ENCODE data around the gene RLIM. TPM values are rescaled to one million over a fixed set of nuclear protein-coding genes. Genes with fewer than 3 reads are reported as not detected.
"Not testable (repeated sequence)": the region's sequence is repeated elsewhere in the genome, so short reads cannot be mapped to it uniquely, and the experiment has no call there.

Gene RLIM, protein sequence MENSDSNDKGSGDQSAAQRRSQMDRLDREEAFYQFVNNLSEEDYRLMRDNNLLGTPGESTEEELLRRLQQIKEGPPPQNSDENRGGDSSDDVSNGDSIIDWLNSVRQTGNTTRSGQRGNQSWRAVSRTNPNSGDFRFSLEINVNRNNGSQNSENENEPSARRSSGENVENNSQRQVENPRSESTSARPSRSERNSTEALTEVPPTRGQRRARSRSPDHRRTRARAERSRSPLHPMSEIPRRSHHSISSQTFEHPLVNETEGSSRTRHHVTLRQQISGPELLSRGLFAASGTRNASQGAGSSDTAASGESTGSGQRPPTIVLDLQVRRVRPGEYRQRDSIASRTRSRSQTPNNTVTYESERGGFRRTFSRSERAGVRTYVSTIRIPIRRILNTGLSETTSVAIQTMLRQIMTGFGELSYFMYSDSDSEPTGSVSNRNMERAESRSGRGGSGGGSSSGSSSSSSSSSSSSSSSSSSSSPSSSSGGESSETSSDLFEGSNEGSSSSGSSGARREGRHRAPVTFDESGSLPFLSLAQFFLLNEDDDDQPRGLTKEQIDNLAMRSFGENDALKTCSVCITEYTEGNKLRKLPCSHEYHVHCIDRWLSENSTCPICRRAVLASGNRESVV
- total RNA-seq = 30.5 and 31.4 TPM in 2 replicates

DNA sequence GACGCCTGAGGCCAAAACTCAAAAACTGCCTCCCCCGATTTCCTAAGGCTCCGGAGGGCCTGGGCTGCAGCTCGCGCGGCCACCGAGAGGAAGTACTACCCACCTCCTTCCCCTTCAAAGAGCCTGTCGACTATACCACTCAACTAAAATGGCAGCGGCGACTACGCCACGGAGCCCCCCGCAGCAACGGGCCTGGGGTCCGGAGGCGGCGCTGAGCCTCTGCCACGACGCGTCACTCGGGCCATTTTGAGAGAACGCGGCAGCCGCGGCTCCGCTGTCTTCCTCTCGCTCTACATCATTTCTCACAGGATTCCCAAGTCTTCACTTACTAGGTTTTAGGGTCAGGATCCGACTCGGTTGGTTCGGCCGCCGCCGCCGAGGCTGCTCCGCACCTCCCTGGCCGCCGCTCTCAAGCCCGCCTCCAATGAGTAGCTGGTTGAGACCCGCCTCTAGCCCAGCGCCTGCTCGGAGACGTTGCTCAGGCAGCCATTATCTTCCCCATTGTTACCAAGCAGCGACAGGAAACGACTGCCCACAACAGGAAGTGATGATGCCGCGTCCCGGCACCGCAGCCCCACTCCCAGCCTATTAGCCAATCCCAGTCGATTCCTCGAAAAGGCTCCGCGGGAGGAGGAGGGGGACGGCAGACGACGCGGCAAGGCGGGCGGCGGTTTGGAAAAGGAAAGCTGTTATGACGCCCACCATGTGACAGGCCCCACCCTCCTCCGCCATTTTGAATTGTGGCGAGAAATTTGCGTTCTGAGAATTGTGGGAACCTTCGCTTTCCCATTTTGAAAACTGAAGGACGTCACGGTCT, at the start of gene RLIM:
Gene RLIM, minus strand, starts transcription at position 532 of the 817 bp plus-strand sequence. CDS start 18,647 bp downstream, outside the sequence.
- intact Hi-C loops (cut with micrococcal nuclease) = loop anchor here (1.0 to 10.0 kb wide), 8 partner anchors 36 to 1558 kb away; partner anchors contain the start of gene PBDC1
- H3K36me3 Mint-ChIP-seq (ENCODE audit: low read depth) = peaks cover 11% of the 10 kb centered on the region
- H3K27me3 Mint-ChIP-seq (ENCODE audit: insufficient read depth) = no peaks in the 10 kb centered on the region
- no peaks in the 10 kb centered on the region for H3K9me3 Mint-ChIP-seq
- peaks cover 7% of the 10 kb centered on the region for H3K4me1 Mint-ChIP-seq (ENCODE audit: low read depth)
- DNase-seq (ENCODE audit: low spot score) = peak; percentile 88
- peak within 1 kb of the TSS; percentile 100 for H3K4me3 Mint-ChIP-seq
- peak within 1 kb of the TSS; percentile 99 for H3K27ac Mint-ChIP-seq

DNA sequence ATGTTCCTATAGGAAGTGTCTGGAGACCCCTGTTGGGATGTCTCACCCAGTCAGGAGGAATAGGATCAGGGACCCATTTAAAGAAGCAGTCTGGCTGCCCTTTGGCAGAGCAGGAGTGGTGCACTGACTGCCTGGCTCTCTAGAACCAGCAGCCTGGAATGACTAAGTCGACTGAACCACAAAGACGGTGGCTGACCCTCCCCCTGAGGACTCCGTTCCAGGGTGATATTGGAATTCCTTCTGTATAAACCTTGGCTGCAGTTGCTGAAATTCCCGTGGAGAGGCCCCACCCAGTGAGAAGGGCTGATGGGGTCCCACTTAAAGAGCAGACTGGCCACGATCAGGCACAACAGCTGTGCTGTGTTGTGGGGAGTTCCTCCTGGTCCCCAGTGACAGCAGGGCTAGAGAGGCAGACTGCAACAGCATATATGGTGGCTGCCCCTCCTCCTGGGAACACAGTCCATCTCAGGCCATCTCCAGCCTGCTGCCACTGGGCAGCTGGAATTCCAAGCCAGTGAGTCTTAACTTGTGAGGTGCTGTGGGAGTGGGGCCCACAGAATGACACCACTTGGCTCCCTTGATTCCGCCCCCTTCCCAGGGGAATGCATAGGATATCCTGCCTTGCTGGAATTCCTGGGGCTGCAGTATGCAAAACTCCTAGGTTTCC, 41.8 kb upstream of the RLIM start:
- intact Hi-C loops (cut with micrococcal nuclease) = no loop called here
- Mint-ChIP-seq H3K9me3 (no peaks in the 10 kb centered on the region), H3K4me3 (no peak overlapping the region), H3K36me3 (ENCODE audit: low read depth) (no peaks in the 10 kb centered on the region), H3K4me1 (ENCODE audit: low read depth) (peaks cover 7% of the 10 kb centered on the region), H3K27ac (no peak overlapping the region), H3K27me3 (ENCODE audit: insufficient read depth) (peaks cover 1% of the 10 kb centered on the region)
- no peak for DNase-seq (ENCODE audit: low spot score)

DNA sequence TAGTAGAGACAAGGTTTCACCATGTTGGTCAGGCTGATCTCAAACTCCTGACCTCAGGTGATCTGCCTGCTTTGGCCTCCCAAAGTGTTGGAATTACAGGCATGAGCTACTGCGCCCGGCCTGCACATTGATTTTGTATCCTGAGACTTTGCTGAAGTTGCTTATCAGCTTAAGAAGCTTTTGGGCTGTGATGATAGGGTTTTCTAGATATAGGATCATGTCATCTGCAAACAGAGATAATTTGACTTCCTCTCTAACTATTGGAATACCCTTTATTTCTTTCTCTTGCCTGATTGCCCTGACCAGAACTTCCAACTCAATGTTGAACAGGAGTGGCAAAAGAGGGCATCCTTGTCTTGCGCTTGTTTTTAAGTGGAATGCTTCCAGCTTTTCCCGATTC, 40.5 kb upstream of the RLIM start:
- H3K27me3 Mint-ChIP-seq (ENCODE audit: insufficient read depth); H3K36me3 Mint-ChIP-seq (ENCODE audit: low read depth); DNase-seq (ENCODE audit: low spot score); H3K4me3 Mint-ChIP-seq; H3K4me1 Mint-ChIP-seq (ENCODE audit: low read depth); H3K9me3 Mint-ChIP-seq; intact Hi-C loops (cut with micrococcal nuclease); H3K27ac Mint-ChIP-seq: not testable (repeated sequence)

DNA sequence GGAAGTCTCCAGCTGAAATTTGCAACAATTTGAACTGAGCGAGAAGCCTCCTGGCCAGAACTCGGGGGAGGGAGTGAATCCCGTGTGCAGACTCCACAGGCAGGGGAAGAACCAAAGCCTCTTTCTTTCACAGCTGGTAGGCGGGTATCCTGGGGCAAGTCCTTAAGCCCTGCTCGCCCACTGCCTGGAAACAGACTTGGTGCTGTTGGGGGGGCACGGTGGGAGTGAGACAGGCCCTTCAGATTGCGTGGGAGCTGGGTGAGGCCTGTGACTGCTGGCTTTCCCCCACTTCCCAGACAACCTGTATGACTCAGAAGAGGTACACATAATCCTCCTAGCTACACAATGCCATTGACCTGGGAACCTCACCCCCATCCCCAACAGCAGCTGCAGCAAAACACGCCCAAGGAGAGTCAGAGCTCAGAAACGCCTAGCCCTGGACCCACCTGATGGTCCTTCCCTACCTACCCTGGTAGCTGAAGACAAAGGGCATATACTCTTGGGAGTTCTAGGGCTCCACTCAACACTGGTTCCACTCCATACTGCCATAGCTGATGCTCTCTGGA, 22.4 kb upstream of the RLIM start:
- H3K9me3 Mint-ChIP-seq = no peaks in the 10 kb centered on the region
- no peak overlapping the region for H3K27ac Mint-ChIP-seq
- DNase-seq (ENCODE audit: low spot score) = no peak
- peaks cover 5% of the 10 kb centered on the region for H3K27me3 Mint-ChIP-seq (ENCODE audit: insufficient read depth)
- H3K4me1 Mint-ChIP-seq (ENCODE audit: low read depth) = no peaks in the 10 kb centered on the region
- intact Hi-C loops (cut with micrococcal nuclease) = no loop called here
- no peak overlapping the region for H3K4me3 Mint-ChIP-seq
- H3K36me3 Mint-ChIP-seq (ENCODE audit: low read depth) = no peaks in the 10 kb centered on the region

DNA sequence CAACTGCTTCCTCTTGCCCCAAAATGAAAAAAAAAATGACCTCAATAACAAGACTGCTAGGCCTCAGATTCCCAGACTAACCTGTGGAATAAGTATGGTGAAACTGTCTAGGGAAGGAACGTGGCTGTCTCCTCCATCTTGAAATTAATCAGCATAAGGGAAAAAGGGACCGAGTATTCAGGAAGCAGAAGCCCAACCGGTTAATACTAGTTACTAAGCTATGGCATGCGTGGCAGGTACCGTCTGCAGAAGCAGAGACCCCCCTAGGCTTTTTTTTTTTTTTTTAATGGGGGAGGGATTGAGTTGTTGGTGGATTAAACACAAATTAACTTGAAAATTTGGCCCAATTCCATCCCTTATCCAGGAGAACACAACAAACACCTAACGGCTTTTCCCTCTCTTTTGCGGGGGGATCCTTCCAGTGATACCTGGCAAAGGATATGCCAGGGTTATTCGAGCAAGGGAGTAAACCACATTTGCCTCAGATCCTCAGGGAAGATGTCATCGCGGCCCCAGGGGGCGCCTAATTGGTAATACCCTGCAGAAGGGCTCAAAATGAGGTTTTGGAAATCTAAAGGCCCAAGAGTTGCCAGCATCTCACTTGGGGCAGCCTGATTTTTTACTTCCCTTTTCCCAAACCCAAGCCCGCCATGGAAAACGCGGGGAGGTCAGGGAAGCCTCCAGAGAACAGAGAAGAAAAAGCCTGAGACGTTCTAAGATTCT, 893 bp downstream of the RLIM start:
- no peak for DNase-seq (ENCODE audit: low spot score)
- peak overlapping the region; percentile 100 for H3K4me3 Mint-ChIP-seq
- H3K36me3 Mint-ChIP-seq (ENCODE audit: low read depth) = peaks cover 11% of the 10 kb centered on the region
- peak overlapping the region; percentile 99 for H3K27ac Mint-ChIP-seq
- H3K4me1 Mint-ChIP-seq (ENCODE audit: low read depth) = peaks cover 7% of the 10 kb centered on the region
- no peaks in the 10 kb centered on the region for H3K9me3 Mint-ChIP-seq
- no peaks in the 10 kb centered on the region for H3K27me3 Mint-ChIP-seq (ENCODE audit: insufficient read depth)
- intact Hi-C loops (cut with micrococcal nuclease) = loop anchor here (1.0 to 10.0 kb wide), 8 partner anchors 35 to 1559 kb away; partner anchors contain the start of gene PBDC1

DNA sequence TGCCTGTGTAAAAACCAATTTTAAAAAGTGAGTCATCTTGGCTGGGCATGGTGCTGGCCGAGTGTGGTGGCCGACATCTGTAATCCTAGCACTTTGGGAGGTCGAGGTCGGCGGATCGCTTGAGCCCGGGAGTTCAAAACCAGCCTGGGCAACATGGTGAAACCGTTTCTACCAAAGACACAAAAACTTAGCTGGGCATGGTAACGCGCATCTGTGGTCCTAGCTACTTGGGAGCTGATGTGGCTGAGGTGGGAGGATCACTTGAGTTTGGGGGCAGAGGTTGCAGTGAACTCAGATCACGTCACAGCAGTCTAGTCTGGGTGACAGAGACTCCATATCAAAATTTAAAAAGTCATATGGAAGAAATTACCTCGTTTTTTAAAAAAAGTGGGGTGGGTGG, 7.6 kb downstream of the RLIM start:
- Mint-ChIP-seq H3K4me3 (no peak overlapping the region), H3K36me3 (ENCODE audit: low read depth) (peaks cover 22% of the 10 kb centered on the region), H3K27ac (no peak overlapping the region), H3K9me3 (no peaks in the 10 kb centered on the region), H3K4me1 (ENCODE audit: low read depth) (peaks cover 25% of the 10 kb centered on the region), H3K27me3 (ENCODE audit: insufficient read depth) (no peaks in the 10 kb centered on the region)
- intact Hi-C loops (cut with micrococcal nuclease) = no loop called here
- DNase-seq (ENCODE audit: low spot score) = no peak

DNA sequence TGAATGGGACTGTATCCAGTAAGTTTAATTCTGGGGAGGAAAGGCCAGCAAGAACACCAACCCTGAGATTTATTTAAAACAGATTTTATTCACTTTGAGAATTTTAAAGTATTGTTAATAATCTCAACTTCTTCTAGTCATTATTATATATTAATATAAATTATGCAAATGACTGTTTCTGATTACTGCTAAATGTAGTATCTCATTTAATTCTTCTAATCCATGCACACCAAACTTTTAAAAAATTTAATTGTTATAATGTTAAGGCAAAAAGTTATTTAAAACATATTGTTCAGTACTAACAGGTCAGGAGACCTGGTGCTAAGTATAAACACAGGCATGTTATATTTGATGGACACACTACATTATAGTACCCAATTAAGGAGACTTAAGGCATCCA, 8.1 kb downstream of the RLIM start:
- peaks cover 22% of the 10 kb centered on the region for H3K36me3 Mint-ChIP-seq (ENCODE audit: low read depth)
- H3K27ac Mint-ChIP-seq = no peak overlapping the region
- no peaks in the 10 kb centered on the region for H3K27me3 Mint-ChIP-seq (ENCODE audit: insufficient read depth)
- intact Hi-C loops (cut with micrococcal nuclease) = no loop called here
- no peak overlapping the region for H3K4me3 Mint-ChIP-seq
- no peaks in the 10 kb centered on the region for H3K9me3 Mint-ChIP-seq
- no peak for DNase-seq (ENCODE audit: low spot score)
- H3K4me1 Mint-ChIP-seq (ENCODE audit: low read depth) = peaks cover 26% of the 10 kb centered on the region

DNA sequence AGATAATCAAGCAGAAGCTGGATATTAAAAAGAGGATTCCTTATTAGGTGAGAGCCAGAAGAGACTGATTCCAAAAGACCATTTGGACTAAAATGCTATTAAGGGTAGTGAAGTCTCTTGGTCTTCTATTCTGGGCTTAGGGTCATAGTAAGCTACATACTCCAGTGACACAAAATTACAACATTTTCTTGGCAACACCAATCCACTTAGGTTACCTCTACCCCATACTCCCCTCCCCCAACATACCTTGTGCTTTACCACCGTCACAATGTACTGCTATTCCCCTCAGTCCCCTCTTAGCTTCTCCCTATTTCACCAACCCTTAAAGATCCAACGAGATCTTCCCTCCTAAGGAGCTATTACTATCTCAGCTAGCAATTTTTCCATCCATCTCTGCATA, 11.4 kb downstream of the RLIM start:
- Mint-ChIP-seq H3K4me3 (no peak overlapping the region), H3K9me3 (no peaks in the 10 kb centered on the region), H3K4me1 (ENCODE audit: low read depth) (peaks cover 31% of the 10 kb centered on the region), H3K36me3 (ENCODE audit: low read depth) (peaks cover 23% of the 10 kb centered on the region), H3K27me3 (ENCODE audit: insufficient read depth) (no peaks in the 10 kb centered on the region), H3K27ac (no peak overlapping the region)
- intact Hi-C loops (cut with micrococcal nuclease) = no loop called here
- no peak for DNase-seq (ENCODE audit: low spot score)

DNA sequence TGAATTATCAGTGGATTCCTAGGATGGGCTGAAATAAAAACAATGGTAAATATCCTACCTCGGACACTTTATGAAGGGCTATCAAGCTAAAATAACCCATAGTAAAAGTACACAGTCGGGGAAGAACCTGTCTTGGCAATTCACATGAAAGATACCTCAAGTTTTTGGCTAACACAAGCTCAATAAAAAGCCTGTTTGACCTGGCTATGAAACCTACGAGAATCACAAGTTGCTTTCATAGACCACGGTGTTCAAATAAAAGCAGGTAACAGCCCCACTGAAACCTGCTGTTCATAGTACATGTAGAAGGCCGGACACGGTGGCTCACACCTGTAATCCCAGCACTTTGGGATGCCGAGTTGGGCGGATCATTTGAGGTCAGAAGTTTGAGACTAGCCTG, 12.3 kb downstream of the RLIM start:
- no peak for DNase-seq (ENCODE audit: low spot score)
- H3K27ac Mint-ChIP-seq = no peak overlapping the region
- intact Hi-C loops (cut with micrococcal nuclease) = no loop called here
- H3K9me3 Mint-ChIP-seq = no peaks in the 10 kb centered on the region
- H3K27me3 Mint-ChIP-seq (ENCODE audit: insufficient read depth) = no peaks in the 10 kb centered on the region
- peaks cover 23% of the 10 kb centered on the region for H3K36me3 Mint-ChIP-seq (ENCODE audit: low read depth)
- H3K4me1 Mint-ChIP-seq (ENCODE audit: low read depth) = peaks cover 31% of the 10 kb centered on the region
- no peak overlapping the region for H3K4me3 Mint-ChIP-seq

DNA sequence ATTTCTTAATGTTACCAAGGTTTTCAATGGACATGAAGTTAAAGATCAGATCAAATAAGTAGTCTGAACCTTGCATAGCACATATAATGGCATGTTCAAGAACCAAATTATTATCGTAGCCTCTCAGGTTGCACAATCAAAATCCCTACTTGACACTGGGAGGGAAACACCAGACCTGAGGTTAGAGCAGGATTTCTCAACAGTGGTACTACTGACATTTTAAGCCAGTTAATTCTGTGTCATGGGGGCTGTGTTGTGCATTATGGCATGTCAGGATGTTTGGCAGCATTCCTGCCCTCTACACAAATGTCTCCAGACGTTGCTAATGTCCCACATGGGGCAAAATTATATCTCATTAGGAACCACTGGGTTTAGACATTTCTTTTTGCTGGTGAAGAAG, 20.8 kb downstream of the RLIM start:
- Mint-ChIP-seq H3K9me3 (no peaks in the 10 kb centered on the region), H3K4me3 (no peak overlapping the region), H3K27ac (no peak overlapping the region), H3K4me1 (ENCODE audit: low read depth) (no peaks in the 10 kb centered on the region), H3K27me3 (ENCODE audit: insufficient read depth) (no peaks in the 10 kb centered on the region), H3K36me3 (ENCODE audit: low read depth) (peaks cover 26% of the 10 kb centered on the region)
- intact Hi-C loops (cut with micrococcal nuclease) = no loop called here
- no peak for DNase-seq (ENCODE audit: low spot score)

DNA sequence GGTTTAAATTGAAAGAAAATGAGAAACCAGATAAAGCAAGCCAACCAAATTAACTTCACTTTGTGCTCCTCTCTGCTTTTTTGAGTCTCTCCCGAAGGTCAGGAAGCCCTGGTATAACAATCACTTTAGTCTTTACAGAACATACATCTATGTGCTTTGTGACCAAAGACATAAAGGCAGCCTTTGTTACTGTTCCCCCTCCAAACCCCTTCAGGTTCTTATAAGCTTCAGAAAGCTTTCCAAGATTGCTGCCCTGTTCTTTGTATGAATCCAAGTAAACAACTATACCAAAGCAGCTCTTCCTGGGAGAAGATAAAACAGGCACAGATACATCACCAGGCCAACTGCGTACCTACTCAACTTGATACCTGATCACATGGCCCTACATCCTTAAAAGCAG, 28.7 kb downstream of the RLIM start:
- Mint-ChIP-seq H3K4me3 (no peak overlapping the region), H3K27me3 (ENCODE audit: insufficient read depth) (no peaks in the 10 kb centered on the region), H3K4me1 (ENCODE audit: low read depth) (peaks cover 5% of the 10 kb centered on the region), H3K36me3 (ENCODE audit: low read depth) (peaks cover 22% of the 10 kb centered on the region), H3K9me3 (no peaks in the 10 kb centered on the region), H3K27ac (no peak overlapping the region)
- no peak for DNase-seq (ENCODE audit: low spot score)
- intact Hi-C loops (cut with micrococcal nuclease) = no loop called here

All from activated T-helper 1 cell treated with anti-CD3 and anti-CD28 coated beads, Interleukin-12 subunit alpha, Interleukin-12 subunit beta, Interleukin-2, Interleukin-4 antibody, amounts not matched to agents 30 ng/mL and 10 ng/mL and 1 ng/mL, durations not matched to agents 14 hours and 24 hours and 36 hours (primary cell).